GM21723 (cell line): Measurements from ENCODE around the gene FNTB.

Experiments used
- ATAC-seq: cut with Tn5 transposase; IDR thresholded peaks from one replicate; pipeline ENCODE4 v1.9.1; 2021; ENCODE audit warnings: mild to moderate bottlenecking, moderate library complexity; ENCODE audit not compliant: unreplicated experiment

Gene FNTB

DNA sequence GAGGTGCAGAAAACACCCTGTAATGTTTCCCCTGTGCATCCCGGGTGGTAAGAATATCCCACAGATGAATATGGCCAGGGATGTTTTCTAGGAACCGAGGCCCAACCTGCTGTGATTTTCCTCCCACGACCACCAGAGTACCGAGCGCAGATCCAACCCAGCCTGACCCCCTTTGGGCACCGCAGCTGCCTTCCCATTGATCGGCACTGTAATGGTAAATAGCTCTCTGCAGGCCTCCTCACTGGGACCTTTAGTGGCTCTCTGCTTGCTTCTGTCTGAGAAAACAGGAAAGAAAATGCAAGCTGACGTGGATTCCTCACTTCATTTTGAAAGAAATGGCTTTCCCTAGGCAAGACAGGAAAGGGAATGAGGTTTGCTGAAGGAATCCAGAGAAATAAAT, 12.1 kb upstream of the FNTB start:
- no peak for ATAC-seq

DNA sequence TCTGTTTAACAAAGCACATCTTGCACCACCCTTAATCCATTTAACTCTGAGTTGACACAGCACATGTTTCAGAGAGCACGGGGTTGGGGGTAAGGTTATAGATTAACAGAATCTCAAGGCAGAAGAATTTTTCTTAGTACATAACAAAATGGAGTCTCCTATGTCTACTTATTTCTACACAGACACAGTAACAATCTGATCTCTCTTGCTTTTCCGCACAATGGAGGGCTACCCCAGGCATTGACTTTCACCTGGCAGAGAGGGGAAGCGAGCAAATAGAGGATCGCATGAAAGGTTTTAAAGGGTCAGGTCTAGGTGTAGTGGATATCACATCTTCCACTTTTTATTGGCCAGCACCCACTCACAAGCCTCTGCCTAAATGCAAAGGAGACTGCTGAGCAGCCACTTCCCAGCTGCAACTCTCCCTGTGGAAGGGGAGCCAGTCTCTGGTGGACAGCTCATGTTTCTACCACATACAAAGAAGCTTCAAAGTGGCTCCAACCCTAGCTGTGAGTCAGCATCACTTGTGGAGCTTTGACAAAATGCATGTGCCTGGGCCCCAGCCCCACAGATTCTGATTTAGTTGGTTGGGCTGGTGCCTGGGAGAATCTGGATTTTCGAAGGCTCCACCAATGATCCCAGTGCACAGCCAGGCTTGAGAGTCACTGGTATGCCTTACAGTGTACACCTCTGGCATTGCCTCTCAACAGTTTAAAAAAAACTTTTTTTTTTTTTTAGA, 7.2 kb upstream of the FNTB start:
- no peak for ATAC-seq

DNA sequence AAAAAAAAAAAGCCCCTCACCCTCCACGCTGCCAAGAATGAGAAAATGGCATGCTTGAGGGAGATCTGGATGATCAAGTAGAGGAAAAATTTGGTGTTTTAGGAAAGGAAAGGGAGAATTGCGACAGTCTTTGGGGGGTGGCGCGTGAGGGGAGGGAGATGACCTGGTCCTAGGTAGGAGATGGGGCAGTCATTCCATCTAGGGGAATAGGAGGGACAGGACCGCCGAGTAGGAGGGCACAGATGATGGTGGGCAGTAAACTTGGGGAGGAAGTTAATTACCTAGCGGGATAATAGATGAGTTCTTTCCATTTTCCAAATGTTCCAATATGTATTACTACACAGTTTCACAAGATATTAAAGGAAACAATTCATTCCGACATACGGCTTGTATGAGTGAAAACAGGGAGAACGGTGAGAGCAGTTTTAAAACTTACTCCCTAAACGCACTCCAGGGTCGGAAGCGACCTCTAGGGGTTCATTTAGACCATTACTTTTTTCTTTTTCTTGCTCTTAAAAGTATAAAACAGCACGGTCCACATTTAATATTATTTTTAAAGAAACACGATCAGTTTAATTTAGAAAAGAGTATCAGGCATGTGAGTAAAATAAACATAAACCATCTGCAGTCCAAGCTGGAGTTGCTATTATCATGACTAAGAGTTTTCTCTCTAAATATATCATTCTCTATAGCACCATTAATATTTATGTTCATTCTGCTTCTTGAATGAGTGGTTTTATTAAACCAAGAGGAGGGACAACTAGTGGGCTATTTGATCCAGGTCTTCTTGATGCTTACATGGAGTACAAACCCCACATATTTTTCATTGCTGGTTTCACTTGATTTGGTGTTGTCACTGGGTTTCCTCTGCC, 3.0 kb upstream of the FNTB start:
- no peak for ATAC-seq

DNA sequence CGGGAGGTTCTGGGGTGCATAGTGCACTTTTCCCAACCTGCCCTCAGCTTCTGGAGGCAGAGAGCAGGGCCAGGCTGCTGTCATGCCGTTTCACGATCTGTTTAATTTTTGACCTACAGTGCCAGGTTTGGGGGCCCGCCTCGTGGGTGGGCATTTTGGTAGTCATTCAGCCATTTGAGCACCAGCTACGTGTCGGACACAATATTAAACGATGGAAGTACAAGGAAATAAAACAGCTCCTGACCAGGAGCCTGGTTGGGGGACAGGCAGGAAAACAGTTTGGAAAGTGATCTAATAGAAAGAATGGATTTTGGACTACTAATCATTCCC, 708 bp downstream of the FNTB start:
- ATAC-seq: no peak

DNA sequence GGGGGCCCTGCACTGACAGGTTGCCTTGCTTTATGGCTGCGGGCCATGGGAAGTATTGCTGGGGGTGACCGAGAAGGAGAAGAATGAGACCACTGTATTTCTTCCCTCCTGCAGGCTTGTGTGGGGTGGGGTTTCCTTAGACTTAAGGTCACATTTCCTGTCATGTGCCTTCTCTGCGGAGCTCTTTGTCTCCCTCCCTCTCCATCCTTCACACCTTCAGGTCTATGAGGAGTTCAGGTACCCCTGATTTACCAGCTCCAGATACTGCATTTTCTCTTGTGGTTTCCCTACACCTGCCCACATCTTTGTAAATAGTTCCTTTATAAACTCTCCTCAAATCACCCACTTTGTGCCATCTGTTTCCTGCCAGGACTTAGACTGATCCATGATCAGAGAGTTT, 3.6 kb downstream of the FNTB start:
- no peak for ATAC-seq

DNA sequence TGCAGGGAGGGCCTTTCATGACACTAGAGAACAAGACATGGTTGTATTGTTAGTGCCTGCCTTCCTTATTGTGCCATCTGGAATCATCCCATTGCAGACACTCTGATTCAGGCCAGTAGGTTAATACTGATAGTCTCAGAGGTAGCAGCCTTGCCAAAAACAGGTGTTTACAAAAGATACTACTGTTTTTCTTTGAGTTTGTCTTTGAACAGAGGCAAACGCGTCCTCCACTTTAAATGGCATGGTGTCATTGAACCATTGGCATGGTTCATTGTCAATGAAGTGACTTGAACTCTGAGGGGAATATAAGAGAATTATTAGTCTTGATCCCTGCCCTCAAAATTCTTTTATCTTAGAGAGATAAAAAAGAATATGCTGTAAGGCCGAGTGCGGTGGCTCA, 4.2 kb downstream of the FNTB start:
- no peak for ATAC-seq

- no peak for ATAC-seq
These were observed 5.7 kb downstream of the FNTB start for GRCh38 chr14:64992328-64992885.

DNA sequence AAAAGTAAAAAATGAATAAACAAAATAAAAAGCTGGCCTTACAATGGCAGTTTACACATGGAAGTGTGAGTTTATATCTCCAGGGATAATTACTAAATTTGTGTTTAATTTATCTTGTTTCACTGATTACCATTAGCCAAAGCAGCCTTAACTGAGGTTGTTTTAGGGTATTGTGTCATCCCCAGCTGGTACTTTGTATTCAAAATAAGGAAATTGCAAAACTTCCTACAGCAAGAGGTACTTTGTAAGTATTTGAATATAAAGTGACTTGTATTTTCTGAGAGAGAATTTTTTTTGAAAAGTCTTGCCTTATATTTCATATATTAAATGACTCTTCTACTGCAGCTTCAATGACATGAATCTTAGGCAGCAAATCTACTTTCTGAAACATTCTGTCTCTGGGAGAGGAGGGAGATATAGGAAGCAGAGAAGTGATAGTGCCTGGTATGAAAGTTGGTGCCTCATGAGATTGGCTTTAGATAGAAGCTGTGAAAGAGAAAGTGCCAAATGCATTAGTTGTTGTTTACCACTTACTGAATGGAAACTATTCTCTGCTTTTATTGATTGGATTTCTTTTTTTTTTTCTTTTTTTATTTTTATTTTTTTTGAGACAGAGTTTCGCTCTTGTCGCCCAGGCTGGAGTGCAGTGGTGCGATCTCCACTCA, 6.7 kb downstream of the FNTB start:
- no peak for ATAC-seq

DNA sequence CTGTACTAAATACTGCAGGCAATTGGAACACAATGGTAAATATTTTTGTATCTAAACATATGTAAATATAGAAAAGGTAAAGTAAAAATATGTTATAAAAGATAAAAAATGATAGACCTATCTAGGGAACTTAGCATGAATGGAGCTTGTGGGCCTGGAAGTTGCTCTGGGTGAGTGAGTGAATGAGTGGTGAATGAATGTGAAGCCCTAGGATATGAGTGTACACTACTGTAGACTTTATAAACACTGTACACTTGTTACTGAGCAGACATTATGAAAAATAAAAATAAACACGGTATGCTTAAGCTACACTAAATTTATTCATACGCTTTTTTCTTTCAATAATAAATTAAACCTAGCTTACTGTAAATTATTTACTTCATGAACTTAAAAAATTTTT, 7.8 kb downstream of the FNTB start:
- no peak for ATAC-seq

DNA sequence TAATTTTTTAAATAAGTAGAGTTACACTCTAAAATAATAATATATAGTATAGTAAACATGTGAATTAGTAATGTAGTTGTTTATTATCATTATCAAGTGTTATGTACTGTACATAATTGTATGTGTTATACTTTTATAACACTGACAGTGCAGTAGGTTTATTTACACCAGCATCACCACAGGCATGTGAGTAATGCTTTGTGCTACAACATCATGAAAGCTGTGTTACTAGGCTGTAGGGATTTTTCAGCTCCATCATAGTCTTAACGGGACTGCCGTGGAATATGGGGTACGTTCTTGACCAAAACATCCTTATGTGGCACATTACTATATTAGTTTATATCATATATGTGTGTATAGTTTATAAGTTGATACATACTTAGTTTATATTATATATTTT, 8.6 kb downstream of the FNTB start:
- no peak for ATAC-seq

DNA sequence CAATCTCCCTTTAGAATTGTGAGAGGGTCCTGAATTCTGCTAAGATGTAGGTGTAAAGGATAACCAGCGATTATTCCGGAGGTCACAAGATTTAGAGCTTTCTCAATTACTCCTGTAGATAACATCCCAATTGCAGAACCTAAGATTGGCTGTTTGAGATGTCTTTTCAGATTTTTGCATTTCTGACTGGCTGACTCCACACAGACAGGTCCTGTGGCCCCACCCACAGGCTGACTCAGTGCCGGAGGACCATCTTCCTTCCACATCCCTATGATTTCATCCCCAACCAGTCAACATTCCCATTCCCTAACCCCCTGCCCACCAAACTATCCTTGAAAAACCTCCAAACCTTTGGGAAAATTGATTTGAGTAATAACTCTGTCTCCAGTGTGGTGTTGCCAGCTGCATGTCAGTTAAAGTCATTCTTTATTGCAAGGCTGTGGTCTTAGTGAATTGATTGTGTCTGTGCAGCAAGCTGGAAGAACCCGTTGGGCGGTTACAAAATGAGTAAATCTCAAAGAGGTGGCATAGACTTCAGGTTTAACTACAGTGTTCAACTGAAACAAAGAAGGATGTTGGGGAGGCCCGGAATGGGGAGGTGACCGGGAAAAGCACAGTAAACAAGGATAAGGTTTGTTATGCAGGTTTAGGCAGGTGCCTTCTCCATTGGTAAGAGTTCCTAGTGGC, 10.6 kb downstream of the FNTB start:
- no peak for ATAC-seq

- ATAC-seq: no peak
These were observed 11.8 kb downstream of the FNTB start for GRCh38 chr14:64998455-64998931.

- ATAC-seq: no peak
These were observed 14.3 kb downstream of the FNTB start for GRCh38 chr14:65000898-65001591.

DNA sequence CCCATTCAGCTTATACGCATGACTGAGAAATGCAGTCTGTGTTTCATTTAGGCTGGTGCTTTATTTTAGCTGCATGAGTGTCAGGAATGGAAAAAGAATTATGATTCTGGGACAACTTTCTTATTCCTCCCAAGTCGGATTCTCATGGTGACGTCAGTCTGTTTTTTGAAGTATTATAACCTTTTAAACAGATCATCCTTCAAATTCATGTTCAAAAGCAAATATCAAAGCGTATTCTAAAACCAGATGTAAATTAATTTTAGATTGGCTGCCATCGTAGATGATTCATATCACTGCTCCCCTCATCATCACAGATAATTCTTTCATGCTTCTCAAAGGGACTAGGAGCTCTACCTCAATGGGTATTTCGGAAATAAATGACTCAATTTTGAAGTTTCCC, 15.0 kb downstream of the FNTB start:
- no peak for ATAC-seq

- no peak for ATAC-seq
These were observed 16.0 kb downstream of the FNTB start for GRCh38 chr14:65002586-65003210.

GRCh38 chr14:65003394-65003793, 16.7 kb downstream of the FNTB start:
- ATAC-seq: peak; percentile 75

- no peak for ATAC-seq
These were observed 19.6 kb downstream of the FNTB start for GRCh38 chr14:65006261-65006721.

- ATAC-seq: no peak
These were observed 20.5 kb downstream of the FNTB start for GRCh38 chr14:65007202-65007601.

DNA sequence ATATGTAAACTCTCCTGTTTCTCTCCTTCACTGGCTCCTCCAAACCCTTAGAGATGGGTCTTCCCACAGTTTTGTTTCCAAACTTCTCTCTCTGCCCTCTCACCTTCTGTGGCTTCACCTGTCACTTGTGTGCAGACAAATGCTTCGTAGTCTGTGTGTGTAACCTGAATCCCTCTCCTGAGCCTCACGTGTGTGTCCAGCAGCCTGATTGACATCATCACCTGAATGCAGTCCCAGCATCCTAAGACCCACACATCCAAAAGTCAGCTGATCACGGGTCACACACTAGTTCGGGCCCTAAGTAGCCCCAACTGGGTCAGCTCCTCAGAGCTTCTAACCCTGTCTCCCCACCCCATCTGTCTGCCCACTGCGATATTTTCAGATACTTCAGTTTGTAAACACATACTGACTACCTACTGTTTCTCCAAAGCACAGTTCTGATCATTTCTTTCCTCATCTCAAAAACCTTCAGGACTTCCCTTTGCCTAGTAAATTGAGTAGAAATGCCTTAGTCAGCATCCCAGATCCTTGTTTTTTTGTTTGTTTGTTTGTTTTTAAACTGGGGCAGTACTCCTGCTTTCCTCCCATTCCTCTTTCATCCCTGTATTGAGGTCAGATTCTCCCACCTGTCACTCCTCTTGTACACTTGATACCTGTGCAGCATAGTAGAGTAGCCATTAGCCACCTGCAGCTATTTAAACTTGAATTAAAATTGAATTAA, 23.7 kb downstream of the FNTB start:
- ATAC-seq: no peak
